Esophagus squamous epithelium (tissue), 5 donors: ENCODE measurements around the gene NME7. TPM values are rescaled to one million over a fixed set of nuclear protein-coding genes. Genes with fewer than 3 reads are reported as not detected.

Experiments
- DNase-seq: peaks from one replicate; lab custom pipeline; 2025; lab: John Stamatoyannopoulos, UW
- H3K27ac ChIP-seq, 4 donors: fragments of 200-600 bp; sonication (generic); one replicate each; pipeline ENCODE4 v1.5.1; 2016 to 2019; ENCODE audit warnings: mild to moderate bottlenecking in 1 of 4
- H3K27me3 ChIP-seq, 4 donors: fragments of 200-600 bp; sonication (generic); 1 replicate in 3 of 4; 2 replicates in 1 of 4; pipeline versions ENCODE4 v1.5.1 to v1.6.0; 2017 to 2021; ENCODE audit warnings: antibody characterized with exemption in 1 of 4
- H3K36me3 ChIP-seq, 3 donors: fragments of 200-600 bp; sonication (generic); one replicate each; pipeline ENCODE4 v1.5.1; 2016 to 2019
- H3K4me1 ChIP-seq, 3 donors: fragments of 200-600 bp; sonication (generic); one replicate each; pipeline ENCODE4 v1.5.1; 2017 to 2019
- H3K4me3 ChIP-seq, 4 donors: fragments of 200-600 bp; sonication (generic); 1 replicate in 3 of 4; 2 replicates in 1 of 4; pipeline ENCODE4 v1.5.1; 2016 to 2019; ENCODE audit warnings: mild to moderate bottlenecking in 2 of 4, moderate library complexity in 1 of 4
- H3K9me3 ChIP-seq, 3 donors: fragments of 200-600 bp; sonication (generic); one replicate each; pipeline ENCODE4 v1.5.1; 2016 to 2019
- POLR2A ChIP-seq, 4 donors: fragments of 450-650 bp; IDR thresholded peaks; one replicate each; pipeline ENCODE4 v1.6.1; 2017; ENCODE audit warnings: antibody characterized with exemption in 4 of 4, mild to moderate bottlenecking in 4 of 4, moderate library complexity in 3 of 4
- WGBS, 2 donors: methylation state at CpG; one replicate each; pipeline ENCODE4 v1.1.5; 2018; 5-methylcytosine and 5-hydroxymethylcytosine counted together
- intact Hi-C: fragments of 100-400 bp; cut with DNase I; formaldehyde crosslinking; loops from one replicate; pipeline ENCODE4 v1.15.0; 2022
- total RNA-seq, 4 donors: library from RNA; depleted of rRNA; stranded (reverse); fragments of >200 nt; gene quantifications; one replicate each; pipeline ENCODE4 v1.1.0, GENCODE V29; 2016
- TF ChIP-seq, protein P1 (sequence below), 6 experiments: fragments of 450-650 bp in 4 of 6; fragments of 200-600 bp in 2 of 6; sonication (generic) in 2 of 6; IDR thresholded peaks; one replicate each; pipeline ENCODE4 v1.5.1; 2016 to 2019; ENCODE audit warnings: antibody characterized with exemption in 6 of 6, mild to moderate bottlenecking in 4 of 6, moderate library complexity in 4 of 6
- donor health status: DM: yes; HTN: yes; CAD: no.

The NME7 gene
- total RNA-seq, 4 donors from 2014 or later = 5.7 to 10.7 (median 7.4) TPM

DNA sequence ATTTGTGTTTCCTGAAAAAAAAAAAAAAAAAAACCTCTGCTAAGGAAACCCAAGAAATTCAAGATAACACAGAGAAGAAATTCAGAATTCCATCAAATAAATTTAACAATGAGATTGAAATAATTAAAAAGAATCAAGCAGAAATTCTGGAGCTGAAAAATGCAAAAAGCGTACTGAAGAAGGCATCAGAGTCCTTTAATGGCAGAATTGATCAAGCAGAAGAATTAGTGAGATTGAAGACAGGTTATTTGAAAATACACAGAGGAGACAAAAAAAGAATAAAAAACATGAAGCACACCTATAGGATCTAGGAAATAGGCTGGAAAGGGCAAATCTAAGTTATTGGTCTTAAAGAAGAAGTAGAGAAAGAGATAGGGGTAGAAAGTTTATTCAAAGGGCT lies 38.2 kb downstream of the NME7 start:
- 95 to 97% methylated on average over 1 of the region's 1 CpG for WGBS, 2 donors

DNA sequence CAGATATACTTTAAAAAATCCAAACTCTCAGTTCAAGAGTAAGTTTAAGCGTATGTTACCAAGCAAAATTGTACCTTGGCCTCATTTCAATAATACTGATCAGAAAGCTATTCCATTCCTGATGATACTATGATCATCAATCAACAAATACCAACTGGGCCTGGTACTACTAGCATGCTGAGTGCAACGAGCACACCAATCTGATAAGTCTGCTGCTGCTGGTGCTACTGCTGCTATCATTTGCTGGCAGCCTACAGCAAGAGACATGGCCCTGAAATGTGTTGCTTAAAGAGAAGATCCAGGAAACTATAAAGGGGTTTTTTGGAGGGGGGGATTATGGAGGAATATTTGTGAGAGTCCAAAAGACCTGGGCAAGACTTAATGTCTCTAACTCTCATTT lies 39.7 kb downstream of the NME7 start:
- 90 to 96% methylated on average over 2 of the region's 2 CpGs for WGBS, 2 donors
- TF ChIP-seq, protein P1, sequence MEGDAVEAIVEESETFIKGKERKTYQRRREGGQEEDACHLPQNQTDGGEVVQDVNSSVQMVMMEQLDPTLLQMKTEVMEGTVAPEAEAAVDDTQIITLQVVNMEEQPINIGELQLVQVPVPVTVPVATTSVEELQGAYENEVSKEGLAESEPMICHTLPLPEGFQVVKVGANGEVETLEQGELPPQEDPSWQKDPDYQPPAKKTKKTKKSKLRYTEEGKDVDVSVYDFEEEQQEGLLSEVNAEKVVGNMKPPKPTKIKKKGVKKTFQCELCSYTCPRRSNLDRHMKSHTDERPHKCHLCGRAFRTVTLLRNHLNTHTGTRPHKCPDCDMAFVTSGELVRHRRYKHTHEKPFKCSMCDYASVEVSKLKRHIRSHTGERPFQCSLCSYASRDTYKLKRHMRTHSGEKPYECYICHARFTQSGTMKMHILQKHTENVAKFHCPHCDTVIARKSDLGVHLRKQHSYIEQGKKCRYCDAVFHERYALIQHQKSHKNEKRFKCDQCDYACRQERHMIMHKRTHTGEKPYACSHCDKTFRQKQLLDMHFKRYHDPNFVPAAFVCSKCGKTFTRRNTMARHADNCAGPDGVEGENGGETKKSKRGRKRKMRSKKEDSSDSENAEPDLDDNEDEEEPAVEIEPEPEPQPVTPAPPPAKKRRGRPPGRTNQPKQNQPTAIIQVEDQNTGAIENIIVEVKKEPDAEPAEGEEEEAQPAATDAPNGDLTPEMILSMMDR (IDR thresholded peaks at IDR 0.05) = no peak
- TF ChIP-seq POLR2A (IDR thresholded peaks at IDR 0.05) = no peak
- H3K4me3 ChIP-seq = no peak overlapping the region

More for the DNA sequence above, 38.2 kb downstream of the NME7 start:
- Histone ChIP-seq H3K36me3 (no peaks in the 10 kb centered on the region), H3K27ac (no peak overlapping the region), H3K4me1 (no peaks in the 10 kb centered on the region), H3K9me3 (no peaks in the 10 kb centered on the region), H3K4me3 (no peak overlapping the region), H3K27me3 (no peaks in the 10 kb centered on the region)
- TF ChIP-seq, protein P1 (IDR thresholded peaks at IDR 0.05) = no peak
- no peak for TF ChIP-seq POLR2A (IDR thresholded peaks at IDR 0.05)
- no peak for DNase-seq
- intact Hi-C loops = no loop called here

DNA sequence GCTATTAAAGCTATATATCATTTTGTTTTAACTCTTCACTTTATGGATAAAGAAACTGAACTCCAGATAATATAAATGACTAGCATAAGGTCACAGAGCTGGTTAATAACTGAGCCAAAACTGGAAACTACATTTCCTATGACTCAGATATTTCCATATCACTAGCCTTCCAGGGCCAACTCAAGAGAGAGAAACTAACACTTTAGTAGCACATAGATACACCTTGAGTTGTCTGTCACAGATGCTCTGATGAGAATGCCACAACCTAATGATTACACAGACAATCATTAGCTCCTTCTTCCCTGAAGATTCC lies 40.7 kb downstream of the NME7 start:
- Histone ChIP-seq H3K27me3 (no peaks in the 10 kb centered on the region), H3K4me1 (no peaks in the 10 kb centered on the region), H3K4me3 (no peak overlapping the region), H3K36me3 (no peaks in the 10 kb centered on the region), H3K9me3 (no peaks in the 10 kb centered on the region), H3K27ac (no peak overlapping the region)
- no peak for TF ChIP-seq POLR2A (IDR thresholded peaks at IDR 0.05)
- TF ChIP-seq, protein P1 (IDR thresholded peaks at IDR 0.05) = no peak
- no peak for DNase-seq
- intact Hi-C loops = no loop called here

More for the DNA sequence above, 39.7 kb downstream of the NME7 start:
- intact Hi-C loops = no loop called here
- no peak overlapping the region for H3K27ac ChIP-seq
- no peaks in the 10 kb centered on the region for H3K9me3 ChIP-seq
- H3K36me3 ChIP-seq = no peaks in the 10 kb centered on the region
- H3K27me3 ChIP-seq = no peaks in the 10 kb centered on the region
- H3K4me1 ChIP-seq = no peaks in the 10 kb centered on the region
- no peak for DNase-seq

DNA sequence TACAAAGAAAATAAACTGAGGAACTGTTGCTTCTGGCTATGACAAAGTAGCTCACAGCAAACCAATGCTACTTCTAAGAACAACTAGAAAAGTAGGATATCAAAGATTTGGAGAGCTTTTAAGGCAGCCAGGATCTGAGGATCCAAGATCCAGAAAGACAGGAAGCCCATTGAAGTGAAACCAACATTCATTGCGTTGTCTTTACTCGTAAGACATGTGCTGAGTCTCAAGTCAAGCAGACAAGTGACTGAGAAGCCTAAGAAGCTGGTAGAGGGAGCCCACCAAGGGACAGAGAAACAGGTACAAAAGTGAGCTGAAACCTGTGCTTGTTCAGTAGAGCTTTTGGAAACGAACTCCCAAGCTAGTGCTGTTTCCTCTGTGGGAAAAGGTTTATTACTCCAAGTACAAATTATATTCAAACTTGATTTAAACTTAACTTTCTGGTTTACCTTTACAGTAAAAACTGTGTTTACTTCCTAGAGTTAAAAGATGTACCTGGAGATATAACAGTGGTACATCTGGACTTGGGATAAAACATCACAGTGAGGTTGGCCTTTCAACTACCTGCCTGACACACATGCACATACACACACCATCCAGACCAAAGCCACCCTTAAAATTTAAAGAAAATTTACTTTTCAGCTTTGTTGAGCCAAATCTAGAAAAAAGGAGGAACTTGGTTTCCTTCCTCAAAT lies 41.2 kb downstream of the NME7 start:
- WGBS, 2 donors = 66% methylated on average over 3 of the region's 3 CpGs
- no peaks in the 10 kb centered on the region for H3K36me3 ChIP-seq
- H3K27me3 ChIP-seq = no peaks in the 10 kb centered on the region
- H3K4me1 ChIP-seq = no peaks in the 10 kb centered on the region
- TF ChIP-seq, protein P1 (IDR thresholded peaks at IDR 0.05) = no peak
- TF ChIP-seq POLR2A (IDR thresholded peaks at IDR 0.05) = no peak
- no peak for DNase-seq
- H3K9me3 ChIP-seq = no peaks in the 10 kb centered on the region
- H3K4me3 ChIP-seq = no peak overlapping the region
- H3K27ac ChIP-seq = no peak overlapping the region
- intact Hi-C loops = no loop called here

DNA sequence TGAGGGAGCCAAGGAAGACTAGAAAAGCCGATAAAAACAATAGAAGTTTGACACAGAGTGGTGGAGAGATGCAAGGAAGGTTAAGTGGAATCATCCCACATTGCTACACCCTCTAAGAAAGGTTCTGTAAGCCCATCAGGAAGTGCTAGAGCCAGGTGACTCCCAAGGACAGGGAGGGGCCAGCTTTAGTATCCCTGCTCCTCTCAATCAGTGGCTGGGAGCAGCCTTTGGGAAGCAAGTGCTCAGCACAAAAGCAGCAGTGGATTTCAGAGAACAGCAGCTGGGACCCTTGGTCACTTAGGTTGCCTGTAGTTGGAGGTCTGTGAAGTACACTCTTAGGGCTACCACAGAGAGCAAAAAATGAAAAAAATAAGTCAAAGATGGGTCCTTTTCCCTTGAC lies 42.5 kb downstream of the NME7 start:
- TF ChIP-seq, protein P1 (IDR thresholded peaks at IDR 0.05) = no peak
- no peak for TF ChIP-seq POLR2A (IDR thresholded peaks at IDR 0.05)
- Histone ChIP-seq H3K36me3 (no peaks in the 10 kb centered on the region), H3K4me1 (no peaks in the 10 kb centered on the region), H3K27me3 (no peaks in the 10 kb centered on the region), H3K4me3 (no peak overlapping the region), H3K9me3 (no peaks in the 10 kb centered on the region), H3K27ac (no peak overlapping the region)
- intact Hi-C loops = no loop called here
- 79 to 86% methylated on average over 1 of the region's 1 CpG for WGBS, 2 donors
- no peak for DNase-seq
